GM12872 (cell line): ENCODE data around the gene RNF4.

Experiments
- CTCF ChIP-seq: IDR thresholded peaks from 3 replicates; pipeline ENCODE4 v1.5.1; 2011; ENCODE audit warnings: low read depth, mild to moderate bottlenecking, low read length, moderate library complexity; ENCODE audit not compliant: insufficient read depth

RNF4 gene

DNA sequence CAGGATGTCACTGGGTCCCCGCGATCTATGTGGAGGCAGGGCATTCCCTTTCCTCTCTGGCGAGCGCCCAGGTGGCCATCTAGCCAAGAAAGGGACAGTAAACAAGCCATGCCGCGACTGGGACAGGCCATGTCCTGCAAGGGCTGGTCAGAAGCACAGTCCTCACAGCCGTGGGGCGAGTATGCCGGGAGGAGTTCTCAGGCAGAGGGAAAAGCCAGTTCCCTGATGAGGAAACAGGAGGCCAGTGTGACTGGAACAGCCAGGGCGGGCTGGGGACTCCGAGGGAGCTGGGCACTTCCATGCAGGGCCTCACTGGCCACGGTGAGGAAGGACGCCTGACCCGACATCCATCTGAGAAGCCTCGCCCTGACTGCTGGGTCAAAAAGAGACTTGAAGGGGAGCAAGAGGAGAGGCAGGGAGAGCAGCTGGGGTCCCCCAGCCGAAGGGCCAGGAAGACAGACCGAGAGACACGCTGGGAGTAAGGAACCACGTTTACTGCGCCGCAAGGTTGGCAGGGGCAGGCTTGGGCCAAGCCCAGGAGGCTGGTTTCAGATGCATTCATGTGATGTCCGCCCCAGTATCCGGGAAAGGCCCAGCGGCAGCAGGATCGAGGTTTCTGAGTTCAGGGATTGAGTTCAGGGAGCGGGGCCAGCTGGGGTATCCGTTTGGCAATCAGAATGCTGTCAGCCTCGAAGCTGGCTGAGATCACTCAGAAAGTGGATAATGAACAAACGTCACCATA, 35.1 kb upstream of the RNF4 start:
- no peak for TF ChIP-seq CTCF

- TF ChIP-seq CTCF: no peak
Observed at GRCh38 chr4:2434420-2434819, 34.5 kb upstream of the RNF4 start.

GRCh38 chr4:2436301-2436700, 32.6 kb upstream of the RNF4 start:
- TF ChIP-seq CTCF: no peak

DNA sequence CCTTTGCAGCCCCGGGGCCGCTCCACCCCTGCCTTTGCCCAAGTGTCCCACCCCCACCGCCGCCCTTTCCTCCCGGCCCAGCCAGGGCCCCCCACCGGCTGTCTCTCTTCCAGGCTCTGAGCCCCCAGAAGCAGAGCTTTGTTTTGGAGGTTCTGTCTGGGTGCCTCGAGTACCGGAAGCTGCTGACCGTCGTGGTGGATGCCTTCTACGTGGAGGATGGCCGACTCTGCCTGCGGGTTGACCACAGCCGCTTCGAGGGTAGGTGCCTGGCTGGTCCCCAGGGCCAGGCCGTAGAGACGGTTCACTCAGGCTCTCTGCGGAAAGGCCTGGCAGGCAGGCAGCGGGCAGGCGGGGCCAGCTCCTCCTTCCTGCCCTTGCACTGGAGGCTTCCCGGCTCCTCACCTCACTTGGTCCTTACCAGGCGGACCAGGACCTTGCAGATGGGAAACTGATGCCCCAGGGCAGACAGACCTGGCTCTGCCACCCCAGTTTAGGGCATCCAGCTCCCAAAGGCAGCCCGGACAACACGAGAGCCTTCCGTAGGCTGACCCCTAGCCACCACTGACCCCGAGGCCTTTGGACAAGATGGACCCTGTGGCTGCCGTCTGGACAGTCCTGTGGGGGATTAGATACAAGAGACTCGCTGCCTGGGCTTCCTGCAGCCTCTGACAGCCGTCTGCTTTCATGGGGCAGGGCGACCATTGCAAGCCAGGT, 32.0 kb upstream of the RNF4 start:
- TF ChIP-seq CTCF: no peak

DNA sequence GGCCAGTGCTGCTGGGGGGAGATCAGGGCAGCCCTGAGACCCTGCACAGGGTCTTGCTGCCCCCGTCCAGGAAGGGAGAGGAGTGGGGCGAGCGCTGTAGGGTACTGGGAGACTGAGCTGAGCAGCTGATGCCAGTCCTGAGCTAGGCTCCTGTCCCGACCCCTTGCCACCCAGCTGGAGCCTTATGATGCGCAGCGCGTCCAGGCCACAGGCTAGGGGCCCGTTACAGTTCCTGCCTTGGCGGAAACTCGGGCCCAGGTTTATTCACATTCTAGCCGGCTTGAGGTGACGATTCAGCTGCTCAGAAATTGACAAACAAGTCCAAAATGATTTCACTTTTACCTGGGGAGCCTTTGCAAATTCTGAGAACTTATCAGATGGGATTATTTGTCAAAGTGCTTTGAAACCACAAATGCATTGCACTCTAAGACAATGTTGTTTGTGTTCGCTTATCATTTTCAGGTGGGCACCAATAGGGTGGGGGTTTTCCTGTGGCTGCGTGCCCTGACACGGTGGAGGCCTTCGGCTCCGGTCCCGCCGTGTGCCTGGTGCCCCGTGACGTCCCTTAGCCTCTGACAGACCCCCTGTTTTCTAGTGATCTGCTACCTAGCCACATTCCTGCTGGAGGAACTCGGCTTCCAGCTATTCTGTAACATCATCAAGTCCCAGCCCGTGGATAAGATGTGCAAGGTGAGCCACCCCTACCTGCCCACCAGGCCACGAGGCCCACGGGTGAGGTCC, 31.3 kb upstream of the RNF4 start:
- TF ChIP-seq CTCF: no peak

DNA sequence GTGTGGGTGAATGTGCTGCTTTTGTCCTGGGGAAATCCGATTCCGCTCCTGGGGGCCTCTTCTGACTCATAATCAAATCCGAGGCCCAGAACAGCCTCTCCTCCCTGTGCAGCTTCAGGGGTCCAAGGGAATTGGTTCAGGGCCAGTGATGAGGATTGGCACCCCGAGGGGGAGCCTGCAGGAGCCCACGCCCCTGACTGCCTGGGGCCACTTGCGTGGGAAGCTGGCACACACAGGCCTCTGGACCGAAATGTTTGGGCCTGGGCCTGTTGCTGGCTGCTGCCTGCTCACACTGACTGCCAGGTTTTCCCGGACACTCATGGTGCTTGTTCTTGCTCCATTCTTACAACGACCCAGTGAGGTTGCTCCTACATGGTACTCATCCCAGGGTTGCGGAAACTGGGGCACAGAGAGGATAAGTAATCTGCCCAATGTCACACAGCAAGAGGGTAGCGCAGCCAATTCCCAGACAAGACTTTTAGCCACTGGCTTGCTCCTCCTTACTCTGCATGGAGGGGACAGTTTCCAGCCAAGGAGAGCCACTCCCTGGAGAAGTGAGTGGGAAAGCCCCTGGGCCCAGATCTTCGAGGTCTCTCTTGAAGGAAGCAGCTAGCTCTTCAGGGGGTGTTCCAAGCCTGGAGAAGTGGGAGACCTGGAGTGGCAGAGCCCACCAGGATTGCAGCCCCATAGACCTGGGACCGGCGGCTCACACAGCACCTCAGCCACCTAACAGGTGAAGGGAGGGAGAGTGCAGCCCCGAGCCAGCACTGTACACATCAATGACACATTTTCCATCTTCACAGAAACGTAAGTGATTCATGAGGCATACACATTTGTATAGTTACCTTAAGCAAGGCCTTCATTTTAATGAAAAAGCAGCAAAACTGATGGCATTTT, 29.8 kb upstream of the RNF4 start:
- TF ChIP-seq CTCF: no peak
